Activated CD4-positive, alpha-beta T cell treated with anti-CD3 and anti-CD28 coated beads, Interleukin-2, amount 50 U/mL, for 16 hours (primary cell): ENCODE data around the gene ADAMTS6.

Experiments
- DNase-seq: peaks from one replicate; pipeline ENCODE4 v3.0.0-alpha.2; 2020

Gene ADAMTS6

DNA sequence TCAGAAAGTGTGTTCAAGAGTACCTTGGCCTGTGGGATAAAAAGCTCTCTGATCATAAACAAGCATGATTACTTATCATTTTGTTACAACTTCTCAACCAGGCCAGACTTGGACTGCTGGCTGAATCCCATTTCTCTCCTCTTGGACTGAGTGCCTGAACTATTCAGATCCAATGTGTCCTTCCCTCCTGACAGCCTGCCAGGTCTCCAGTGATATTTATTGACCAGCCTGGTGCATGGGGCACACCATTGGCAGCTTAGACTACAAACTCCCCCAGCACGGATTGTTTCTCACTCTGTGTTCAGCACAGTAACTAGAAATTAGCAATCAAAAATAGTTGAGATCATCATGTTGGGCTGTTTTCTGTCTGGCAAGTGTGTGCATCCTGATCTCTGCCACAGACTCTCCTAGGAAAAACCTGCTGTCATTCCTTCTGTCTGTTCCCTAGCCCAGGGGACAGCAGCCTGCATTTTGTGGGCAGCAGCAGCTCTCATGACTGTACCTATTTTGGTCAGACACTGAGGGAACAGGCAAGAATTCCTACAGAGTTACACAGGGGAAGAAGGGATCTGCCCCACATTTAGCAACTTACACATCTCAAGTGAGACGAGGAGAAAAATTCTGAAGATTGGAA lies 348.1 kb downstream of the ADAMTS6 start:
- DNase-seq: no peak

DNA sequence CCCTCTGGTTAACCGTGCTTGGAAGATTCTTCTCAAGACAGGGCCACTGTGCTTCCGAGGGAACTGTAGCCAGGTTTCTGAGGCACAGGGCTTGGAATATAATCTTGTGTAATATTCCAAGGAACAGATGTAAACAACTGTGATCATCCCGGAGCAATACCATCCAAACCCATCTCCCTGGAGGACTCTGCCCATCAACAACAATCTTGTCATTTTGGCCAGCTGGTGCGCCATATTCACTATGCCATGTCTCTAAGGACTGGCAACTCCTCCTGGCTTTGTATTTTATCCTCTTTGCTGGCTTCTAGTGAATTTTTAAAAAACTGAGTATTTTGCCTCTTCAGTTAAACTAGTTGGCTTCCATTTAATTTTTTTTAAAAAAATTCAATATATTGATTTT lies 349.3 kb downstream of the ADAMTS6 start:
- no peak for DNase-seq

DNA sequence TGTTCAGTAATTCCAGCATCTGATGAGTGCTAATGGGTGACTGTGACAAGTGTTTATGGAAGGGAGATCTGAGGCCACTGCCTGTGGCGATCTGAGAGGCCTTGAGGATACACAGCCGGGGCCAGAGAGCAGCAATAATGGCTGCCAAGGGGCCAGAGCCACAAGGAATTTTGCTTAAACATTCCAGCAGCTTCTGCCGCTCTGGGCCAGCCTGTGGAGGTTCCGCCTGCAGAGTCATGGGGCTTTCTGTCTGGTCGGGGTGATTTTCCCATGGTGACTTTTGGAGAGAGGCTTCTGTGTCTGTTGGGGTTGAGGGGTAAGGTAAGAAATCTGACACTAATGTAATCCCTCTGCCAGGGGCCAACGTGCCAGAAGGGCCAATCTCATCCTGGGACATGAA lies 353.5 kb downstream of the ADAMTS6 start:
- DNase-seq: no peak

DNA sequence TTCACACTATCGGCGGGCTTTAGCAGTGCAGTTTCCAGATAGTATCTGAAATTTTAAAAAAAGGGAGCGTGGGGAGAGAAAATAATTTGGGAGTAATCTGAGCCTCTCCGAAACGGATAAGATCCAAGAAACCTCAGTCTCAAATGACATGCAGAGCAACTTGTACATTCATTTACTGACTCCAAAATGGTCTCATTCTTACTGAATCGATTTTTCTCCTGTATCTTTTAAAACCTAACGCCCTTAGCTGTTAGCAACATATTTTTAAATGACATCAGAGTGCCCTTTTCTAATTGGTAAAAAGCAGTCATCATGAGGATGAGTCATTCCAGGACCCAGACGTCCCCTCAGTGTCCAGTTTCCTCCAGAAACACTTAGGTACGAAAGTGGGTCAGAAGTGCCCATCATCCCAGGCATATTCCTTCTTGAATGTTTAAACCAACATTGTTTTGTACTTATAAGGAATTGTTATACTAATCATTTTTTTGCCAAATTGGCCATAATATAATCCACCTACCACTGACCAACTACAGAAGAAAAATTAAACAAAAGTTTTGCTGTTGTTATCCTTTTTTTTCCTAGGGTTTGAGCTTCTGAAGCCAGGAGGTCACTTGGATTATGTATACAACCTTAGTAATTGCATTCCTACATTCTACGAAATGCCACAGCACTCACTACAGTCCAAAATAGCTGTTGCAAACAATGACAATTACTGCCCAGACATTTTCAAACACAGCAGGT lies 354.4 kb downstream of the ADAMTS6 start:
- no peak for DNase-seq

DNA sequence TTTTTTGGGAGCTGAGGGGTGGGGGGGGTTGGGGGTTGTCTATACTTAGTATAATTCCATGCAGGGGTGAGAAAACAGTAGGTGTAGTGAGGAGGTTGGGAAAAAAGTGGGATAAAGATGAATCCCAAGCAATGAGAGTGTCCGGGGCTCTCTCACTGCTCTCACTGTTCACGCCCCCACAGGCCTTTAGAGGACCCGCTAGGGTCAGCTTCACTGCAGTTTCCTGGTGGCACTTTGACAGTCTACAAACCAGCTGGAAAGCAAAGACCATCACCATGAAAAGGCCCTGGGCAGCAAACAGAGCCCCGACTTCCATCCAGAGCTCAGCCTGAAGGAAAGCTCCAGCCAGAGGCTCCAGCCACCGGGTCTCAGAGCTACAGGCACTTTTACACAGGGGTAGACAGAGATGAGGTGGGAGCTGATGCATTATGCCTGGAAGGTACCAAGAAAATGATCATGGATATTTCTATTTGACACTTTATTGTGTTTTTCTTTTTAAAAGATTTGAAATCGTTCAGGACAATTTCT lies 355.1 kb downstream of the ADAMTS6 start:
- DNase-seq: no peak

DNA sequence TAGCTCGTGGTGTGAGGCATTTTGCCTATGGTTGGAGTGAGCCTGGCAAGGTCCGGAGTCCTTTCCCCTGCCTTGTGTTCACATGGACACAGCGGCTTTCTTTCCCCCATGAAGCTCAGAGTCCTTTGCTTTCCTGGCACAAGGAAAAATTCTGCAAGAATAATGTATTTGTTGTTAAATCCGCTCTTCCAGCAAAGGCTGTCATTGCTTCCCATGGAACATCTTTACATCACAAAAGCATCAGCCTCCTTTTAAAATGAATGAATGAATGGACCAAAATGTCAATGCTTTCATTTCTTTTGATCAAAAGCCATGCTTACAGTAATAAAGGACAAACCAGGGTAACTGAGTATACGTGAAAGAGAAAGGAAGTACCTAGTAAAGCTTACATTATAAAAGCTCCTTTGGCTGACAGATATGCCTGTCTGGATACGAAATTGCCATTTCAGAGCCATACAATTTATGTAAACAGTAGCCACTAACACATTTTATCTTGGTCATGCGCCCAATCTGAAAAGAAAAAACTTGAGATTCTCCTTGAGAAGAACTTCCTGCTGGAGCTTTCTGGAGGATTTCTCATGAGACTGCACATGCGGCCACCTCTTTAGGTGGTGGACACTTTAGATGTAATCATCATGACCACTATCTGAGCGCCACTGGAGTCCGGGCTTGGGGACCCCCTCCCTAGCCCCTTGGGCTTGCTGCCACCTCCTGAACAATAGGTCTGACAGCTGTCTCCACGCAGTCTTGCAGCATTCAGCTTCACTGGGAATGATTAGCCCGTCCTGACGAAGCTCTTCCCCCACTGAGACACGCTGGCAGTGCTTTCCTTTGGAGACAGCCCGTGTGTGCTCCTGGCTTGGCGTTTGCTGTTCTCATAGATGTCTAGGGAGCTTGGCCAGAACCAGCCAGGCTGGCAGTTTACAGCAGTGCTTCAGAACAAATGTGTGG lies 355.9 kb downstream of the ADAMTS6 start:
- no peak for DNase-seq

DNA sequence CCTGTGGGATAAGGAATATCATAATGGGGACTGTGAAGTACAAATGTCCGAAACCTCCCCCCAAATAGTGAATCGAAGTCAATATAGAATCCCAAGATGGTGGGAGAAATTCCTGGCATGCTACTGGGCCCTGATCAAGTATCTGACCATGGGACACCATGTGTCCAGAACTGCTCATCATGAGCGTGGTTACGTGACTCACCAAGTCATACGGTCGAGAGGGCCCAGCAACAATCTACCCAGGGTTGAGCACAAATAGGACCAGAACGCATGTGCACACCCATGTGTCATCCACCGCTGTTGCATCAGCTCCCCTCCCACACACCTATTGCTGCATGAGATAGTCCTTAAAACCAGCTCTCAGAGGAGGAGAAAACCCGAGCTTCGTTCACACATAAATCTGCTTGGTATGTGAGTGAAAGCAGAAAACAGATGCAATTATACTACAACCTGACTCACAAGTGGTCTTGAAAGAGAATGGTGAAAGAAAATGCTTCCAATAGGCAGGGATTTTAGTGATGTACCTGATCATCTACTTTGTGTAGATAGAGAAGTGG lies 359.8 kb downstream of the ADAMTS6 start:
- no peak for DNase-seq

DNA sequence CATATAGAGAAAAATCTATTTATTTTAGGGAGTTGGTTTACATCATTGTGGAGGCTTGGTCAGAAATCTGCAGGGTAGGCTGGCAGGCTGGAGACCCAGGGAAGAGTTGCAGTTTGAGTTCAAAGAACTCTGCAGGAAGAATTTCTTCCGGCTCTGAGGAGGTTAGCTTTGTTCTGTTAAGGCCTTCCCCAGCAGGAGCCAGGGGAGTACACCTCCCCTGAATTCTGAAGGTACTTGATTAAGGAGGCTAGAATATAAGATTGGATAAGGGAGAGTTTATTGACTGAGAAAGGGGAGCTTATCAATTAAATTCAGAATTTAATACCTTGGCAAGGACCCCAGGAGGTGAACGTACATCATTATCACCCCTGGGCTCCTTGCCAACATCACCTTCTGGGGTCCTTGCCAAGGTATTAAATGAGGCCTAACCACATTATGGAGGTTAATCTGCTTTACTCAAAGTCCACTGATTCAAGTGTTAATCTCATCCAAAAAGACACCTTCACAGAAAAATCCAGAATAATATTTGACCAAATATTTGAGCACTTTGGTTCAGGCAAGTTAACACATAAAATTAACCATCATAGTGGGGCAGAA lies 361.3 kb downstream of the ADAMTS6 start:
- DNase-seq: no peak

DNA sequence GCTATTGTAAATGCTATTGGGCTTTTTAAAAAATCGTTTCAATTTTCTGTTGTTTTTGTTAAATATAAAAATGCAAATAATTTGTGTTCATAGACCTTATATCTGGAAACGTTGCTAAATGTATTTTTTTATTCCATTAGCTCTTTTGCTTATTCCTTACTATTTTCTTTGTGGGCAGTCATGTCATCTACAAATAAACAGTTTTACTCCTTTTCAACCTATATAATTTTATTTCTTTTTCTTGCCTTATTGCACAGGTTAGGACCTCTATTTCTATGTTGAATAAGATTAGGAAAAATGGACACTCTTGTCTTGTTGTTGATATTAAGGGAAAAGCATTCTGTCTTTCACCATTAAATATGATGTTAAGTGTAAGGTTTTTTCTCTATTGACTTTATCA lies 364.2 kb downstream of the ADAMTS6 start:
- no peak for DNase-seq

DNA sequence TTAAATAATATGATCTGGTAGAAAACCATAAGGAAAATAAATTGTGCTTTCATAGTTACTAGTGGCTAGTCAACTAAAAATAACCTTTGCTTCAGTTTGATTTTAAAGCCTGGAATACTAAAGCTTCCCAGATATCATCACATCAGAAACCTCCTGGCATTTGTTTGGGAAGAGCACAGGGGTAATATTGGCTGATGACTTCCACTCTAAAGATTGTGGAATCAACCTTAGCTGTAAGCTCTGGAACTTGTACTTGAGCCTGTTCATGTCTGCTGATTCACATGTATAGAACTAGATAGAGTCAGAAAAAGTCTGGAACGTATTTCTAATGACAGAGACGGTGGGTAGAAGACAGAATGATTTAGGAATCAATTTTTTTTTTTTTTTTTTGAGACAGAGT lies 367.9 kb downstream of the ADAMTS6 start:
- DNase-seq: no peak

DNA sequence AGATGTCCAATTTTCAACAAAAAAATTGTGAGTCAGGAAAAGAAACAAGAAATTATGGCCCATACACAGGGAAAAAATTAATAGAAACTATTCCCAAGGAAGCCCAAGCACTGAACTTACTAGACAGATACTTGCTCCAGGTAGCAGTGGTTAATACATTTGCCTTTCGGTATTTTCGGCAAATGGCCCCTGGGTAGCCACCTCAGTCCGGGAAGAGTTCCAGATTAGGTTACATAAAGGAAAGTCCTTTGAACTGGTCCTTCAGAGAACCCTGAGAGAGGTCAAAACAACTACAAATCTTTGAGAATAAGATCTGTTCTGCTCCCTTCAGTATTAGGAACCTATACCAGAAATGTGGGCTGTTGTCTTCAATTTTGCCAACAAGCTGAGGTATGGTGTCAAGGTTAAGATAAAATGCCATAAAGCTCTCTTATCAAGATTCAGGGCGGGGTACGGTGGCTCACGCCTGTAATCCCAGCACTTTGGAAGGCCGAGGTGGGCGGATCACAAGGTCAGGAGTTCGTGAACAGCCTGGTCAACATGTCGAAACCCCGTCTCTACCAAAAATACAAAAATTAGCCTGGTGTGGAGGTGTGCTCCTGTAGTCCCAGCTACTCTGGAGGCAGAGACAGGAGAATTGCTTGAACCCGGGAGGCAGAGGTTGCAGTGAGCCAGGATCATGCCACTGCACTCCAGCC lies 369.6 kb downstream of the ADAMTS6 start:
- no peak for DNase-seq

DNA sequence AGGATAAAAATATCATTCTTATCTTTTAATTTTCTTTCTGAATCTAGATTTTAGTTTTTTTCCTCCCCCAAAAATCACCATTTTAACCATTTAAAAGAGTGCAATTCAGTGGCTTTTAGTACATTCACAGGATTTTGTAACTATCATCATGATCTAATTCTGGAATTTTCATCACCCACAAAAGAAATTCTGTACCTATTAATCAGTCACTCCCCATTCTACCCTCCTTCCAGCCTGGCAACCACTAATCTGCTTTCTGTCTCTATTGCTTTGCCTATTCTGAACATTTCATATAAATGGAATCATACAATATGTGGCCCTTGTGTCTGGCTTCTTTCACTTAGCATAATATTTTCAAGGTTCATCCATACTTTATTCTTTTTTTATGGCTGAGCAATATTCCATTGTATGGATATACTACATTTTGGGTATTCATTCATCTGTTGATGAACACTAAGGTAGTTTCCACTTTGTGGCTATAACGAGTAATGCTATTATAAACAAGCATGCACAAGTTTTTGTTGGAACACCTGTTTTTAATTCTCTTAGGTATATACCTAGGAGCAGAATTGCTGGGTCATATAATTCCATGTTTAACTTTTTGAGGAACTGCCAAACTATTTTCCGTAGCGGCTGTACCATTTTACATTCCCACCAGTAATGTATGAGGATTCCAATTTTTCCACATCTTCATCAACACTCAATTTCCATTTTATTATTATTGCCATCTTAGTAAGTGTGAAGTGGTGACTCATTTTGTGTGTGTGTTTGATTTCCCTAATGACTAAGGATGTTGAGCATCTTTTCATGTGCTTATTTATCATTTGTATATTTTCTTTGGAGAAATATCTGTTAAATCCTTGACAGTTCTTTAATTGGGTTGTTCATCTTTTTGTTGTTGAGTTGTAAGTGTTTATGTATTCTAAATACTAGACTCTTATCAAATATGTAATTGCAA lies 372.7 kb downstream of the ADAMTS6 start:
- no peak for DNase-seq

DNA sequence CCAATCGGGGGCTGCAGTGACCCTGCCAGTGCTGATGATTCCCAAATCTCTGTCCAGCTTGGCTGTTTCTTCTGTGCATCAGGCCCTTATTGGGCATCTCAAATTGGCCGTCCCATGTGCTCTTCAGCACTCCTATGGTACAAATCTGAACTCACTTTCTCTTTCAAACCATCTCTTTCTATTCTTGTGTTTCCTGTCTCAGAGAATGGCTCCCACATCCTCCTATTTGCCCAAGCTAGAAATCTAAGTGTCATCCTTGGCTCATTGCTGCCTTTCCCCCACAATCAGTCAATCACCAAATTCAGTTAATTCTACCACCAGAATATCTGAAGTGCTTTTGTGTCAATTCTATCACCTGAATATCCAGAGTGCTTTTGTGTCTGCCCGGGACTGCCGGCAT lies 376.4 kb downstream of the ADAMTS6 start:
- DNase-seq: no peak

DNA sequence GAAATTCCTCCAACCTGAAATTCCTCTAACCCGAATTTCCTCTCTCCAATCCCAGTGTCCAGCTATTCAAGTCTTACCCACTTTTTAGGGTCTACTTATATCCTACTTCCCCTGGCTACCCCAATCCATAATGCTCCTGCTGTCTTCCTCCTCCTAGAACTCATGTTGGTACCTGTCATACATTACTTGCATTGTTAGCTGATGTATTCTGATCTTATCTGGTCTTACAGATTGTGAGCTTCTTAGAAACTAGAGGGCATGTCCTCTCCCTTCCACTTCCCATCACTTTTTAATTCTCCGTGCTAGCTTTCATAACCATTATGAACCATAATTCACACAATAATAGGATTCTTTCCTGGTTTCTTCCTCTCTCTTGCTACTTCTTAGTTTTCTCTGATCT lies 376.9 kb downstream of the ADAMTS6 start:
- no peak for DNase-seq

DNA sequence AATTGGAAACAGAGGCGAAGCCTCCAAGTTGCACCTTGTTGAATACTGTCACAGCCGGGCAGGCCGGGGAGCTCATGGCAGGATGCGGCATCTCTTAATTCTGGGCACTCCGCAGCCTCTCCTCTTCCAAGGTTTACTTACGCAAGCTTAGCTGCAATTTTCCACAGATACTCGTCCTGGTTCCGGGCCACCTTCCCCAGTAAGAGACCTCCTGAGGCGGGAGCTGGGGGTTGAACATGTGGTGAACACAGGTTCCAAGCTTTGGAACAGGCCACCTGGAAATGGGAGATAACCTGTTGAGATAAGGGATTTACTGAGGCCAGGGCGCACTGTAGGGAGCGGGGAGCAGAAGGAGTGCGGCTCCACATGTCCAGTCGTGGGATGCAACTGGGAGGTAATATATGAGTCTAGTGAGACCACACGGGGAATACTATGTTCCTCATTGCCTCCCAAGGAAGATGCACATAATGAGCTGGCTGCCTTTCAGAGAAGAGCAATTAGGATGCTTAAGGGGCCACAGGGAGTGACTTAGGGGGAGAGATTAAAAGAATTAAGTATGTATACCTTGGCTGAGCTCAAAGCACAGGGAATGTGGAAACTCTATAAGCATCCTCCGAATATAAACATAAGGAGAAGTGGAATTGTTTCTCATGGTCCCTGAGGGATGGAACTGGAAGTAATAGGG lies 377.8 kb downstream of the ADAMTS6 start:
- no peak for DNase-seq

DNA sequence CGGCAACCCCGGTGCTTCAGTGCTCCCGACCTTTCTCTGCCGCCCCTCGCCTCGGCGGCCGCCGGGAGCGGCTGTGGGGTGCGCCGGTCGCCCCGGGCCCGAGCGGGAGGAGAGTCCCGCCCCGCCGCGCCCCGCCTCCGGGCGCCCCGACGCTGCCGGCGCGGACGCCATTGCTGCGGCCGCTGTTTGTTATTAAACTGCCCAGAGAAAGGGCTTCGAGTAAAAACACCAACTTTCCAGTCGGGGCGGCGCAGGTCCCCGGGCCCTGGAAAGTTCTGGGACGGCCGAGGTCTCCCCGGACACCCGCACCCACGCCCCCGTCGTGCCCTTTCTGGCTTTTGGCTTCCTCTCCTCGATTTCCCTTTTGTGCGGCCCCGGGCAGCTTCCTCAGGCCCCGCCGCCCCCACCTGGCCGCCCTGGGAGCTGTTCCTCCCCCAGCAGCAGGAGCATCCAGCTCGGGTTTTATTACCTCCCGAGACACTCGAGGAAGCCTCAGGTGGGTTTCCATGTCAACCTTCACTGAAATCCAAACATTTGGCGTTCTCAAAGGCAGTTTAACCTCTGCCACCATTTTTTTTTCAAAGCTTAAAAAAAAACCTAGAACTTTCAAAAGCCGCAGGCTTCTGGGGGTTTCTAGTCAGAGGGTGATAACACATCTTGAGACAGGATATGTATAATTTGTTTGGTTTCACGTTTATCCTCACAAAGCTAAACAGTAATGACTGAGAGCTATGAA lies 378.6 kb downstream of the ADAMTS6 start:
- peak; percentile 48 for DNase-seq

DNA sequence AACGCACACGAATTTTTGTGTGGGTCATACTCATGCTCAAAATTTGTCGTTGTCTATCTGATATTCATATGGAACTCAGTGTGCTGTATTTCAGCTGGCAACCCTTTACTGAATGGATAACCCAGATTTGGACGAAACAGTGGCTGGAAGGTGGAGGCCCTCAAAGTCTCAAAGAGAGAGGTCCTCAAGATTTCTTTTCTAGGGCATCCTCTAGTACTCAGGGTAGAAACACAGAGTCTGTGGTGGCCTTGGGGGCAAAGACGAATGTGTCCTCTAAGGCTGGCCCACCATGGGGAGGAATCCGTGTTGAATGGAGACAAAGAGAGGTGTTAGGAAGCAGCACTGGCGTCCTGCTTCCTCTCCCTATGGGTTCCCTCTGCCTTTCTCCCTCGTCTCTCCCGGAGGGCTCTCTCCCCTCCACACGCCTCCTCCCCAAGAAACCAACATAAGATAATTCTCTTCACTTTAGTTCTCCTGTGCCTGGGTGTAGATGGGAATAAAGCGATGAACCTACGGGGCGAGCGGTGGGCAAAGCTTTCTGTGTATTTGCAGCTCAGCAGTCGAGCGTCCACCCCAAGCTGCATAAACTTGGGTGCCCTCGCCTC lies 379.2 kb downstream of the ADAMTS6 start:
- no peak for DNase-seq

DNA sequence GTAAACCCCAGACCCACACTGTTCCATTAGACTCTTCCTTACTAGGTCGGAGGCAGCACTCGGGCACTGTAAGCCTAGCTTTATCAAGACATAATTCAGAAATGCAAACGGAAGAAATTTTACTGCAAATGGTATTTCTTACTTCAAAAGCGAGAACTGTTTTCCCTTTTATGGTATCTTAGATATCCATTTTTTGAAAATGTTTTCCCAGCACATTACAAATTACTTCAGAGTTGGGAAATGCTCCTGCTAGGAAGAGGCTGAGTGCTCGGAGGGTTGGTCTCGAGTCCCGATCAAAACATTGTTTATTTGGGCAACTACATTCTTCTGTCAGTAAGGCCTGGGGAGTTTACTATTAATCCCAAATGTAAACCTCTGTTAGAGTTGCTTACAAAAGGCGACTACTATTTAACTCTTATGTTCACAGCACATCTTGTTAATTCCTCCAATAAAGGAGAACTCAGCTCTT lies 380.1 kb downstream of the ADAMTS6 start:
- no peak for DNase-seq
